Heart right ventricle (tissue), 16 donors: ENCODE measurements around the gene LIPA. TPM values are rescaled to one million over a fixed set of nuclear protein-coding genes. Genes with fewer than 3 reads are reported as not detected.
A peak's percentile ranks its signal among the peaks of the same experiment; 100 is the strongest.
"Not testable (repeated sequence)": the region's sequence is repeated elsewhere in the genome, so short reads cannot be mapped to it uniquely, and the experiment has no call there.

Experiments used
- ATAC-seq, 8 donors: fragments of 200-7000 bp; cut with Tn5 transposase; one replicate each; pipeline ENCODE4 v1.9.1; 2020; ENCODE audit warnings: mild to moderate bottlenecking in 8 of 8, moderate library complexity in 8 of 8, moderate number of reproducible peaks in 1 of 8
- DNase-seq, 2 donors: peaks; one replicate each; pipeline ENCODE4 v3.0.0-alpha.2; 2020
- H3K27ac ChIP-seq, 10 donors: fragments of 200-600 bp; sonication (generic) in 2 of 10; one replicate each; pipeline versions ENCODE4 v1.5.0 to v1.8.0; 2020 to 2022; ENCODE audit warnings: mild to moderate bottlenecking in 3 of 10
- H3K27me3 ChIP-seq, 7 donors: fragments of 200-600 bp; one replicate each; pipeline ENCODE4 v1.8.0; 2021 to 2022; ENCODE audit warnings: mild to moderate bottlenecking in 2 of 7
- H3K36me3 ChIP-seq, 9 donors: fragments of 200-600 bp; sonication (generic) in 1 of 9; one replicate each; pipeline versions ENCODE4 v1.5.0 to v1.8.0; 2020 to 2022; ENCODE audit warnings: mild to moderate bottlenecking in 2 of 9
- H3K4me1 ChIP-seq, 9 donors: fragments of 200-600 bp; sonication (generic) in 1 of 9; one replicate each; pipeline versions ENCODE4 v1.5.0 to v1.8.0; 2020 to 2022; ENCODE audit warnings: mild to moderate bottlenecking in 4 of 9
- H3K4me3 ChIP-seq, 10 donors: fragments of 200-600 bp; sonication (generic) in 2 of 10; one replicate each; pipeline versions ENCODE4 v1.5.0 to v1.8.0; 2020 to 2022; ENCODE audit warnings: mild to moderate bottlenecking in 7 of 10, moderate library complexity in 2 of 10
- H3K9me3 ChIP-seq, 11 donors: fragments of 200-600 bp in 10 of 11; sonication (generic) in 2 of 11; one replicate each; pipeline versions ENCODE4 v1.5.0 to v1.8.0; 2013 to 2022; ENCODE audit warnings: mild to moderate bottlenecking in 2 of 11, control low read depth in 1 of 11, moderate library complexity in 1 of 11
- CTCF ChIP-seq, 9 donors: fragments of 200-600 bp; sonication (generic) in 2 of 9; IDR thresholded peaks; one replicate each; pipeline versions ENCODE4 v1.5.0 to v1.8.0; 2021 to 2022; ENCODE audit warnings: antibody characterized with exemption in 9 of 9, mild to moderate bottlenecking in 5 of 9, moderate library complexity in 1 of 9
- WGBS, 2 donors: extraction: QIAGEN DNeasy Blood & Tissue Kit; methylation state at CpG; one replicate each; pipeline ENCODE4 v1.1.7; 2013; ENCODE audit warnings: inconsistent platforms in 1 of 2; 5-methylcytosine and 5-hydroxymethylcytosine counted together
- intact Hi-C, 10 donors: fragments of 100-400 bp; cut with DNase I; formaldehyde crosslinking; loops; one replicate each; pipeline versions ENCODE4 v1.11.1 to v1.14.2; 2022
- polyA plus RNA-seq, 2 donors: library from polyadenylated mRNA; stranded (reverse); fragments of 200-250 nt; gene quantifications; one replicate each; pipeline ENCODE4 v1.2.3, GENCODE V29; 2013
- total RNA-seq, 10 donors: library from RNA; stranded (reverse); fragmentation: NEBNext Ultra II Directional in 3 of 10; extraction: Animal tissue kit (Norgen Biotek cat#: 25700) in 3 of 10; gene quantifications; one replicate each; pipeline versions ENCODE4 v1.2.1 to v1.2.4, GENCODE V29; 2021 to 2023
- donor health status: Arrhythmogenic right ventricular cardiomyopathy.
- donor health status: ischemic (EF 13 %, LVEDD 7.1; RV severe dilation, severe dysfunction).
- donor health status: healthy with polysubstance abuse.
- donor health status: DM: no; HTN: yes; CAD: no.
- donor health status: DM: no; HTN: no; CAD: no.
- donor health status: ischemic (EF 25% LVEDD 6.9; RV normal size, moderate dysfunction).
- donor health status: ischemic (EF 25% LVEDD 5.7; RV mildly dilated, moderate dysfunction).
- donor health status: healthy.
- donor health status: DM: yes; HTN: yes; CAD: no.
- donor health status: Ischemic cardiomyopathy.
- donor health status: ischemic (EF 35%, LVEDD 5.7; RV mildly dilated, moderate dysfunction).
- donor health status: nonischemic (EF 11% LVEDD 7.7; RV severe dilation, severe dysfunction).
- donor health status: DM: yes; HTN: yes; CAD: no.
- donor health status: PGD.
- donor health status: ischemic (EF 29% LVEDD 5.4; RV normal size, mild dysfunction).
- donor health status: nonischemic (EF 23%, LVEDD 6.1; RV moderate dilation, normal function).

LIPA gene
- total and polyA plus RNA-seq, 12 donors: 7.8 to 58.5 (median 15.3) TPM

GRCh38 chr10:89256340-89256739 lies 4.8 kb upstream of the LIPA start:
- intact Hi-C loops: loop anchor here in 4 of 10 donors (5.0 to 10.0 kb wide), 5 partner anchors 116 to 308 kb away; partner anchors contain the start of gene IFIT1 (in 1 of the 4)
- no peak for TF ChIP-seq CTCF (IDR thresholded peaks at IDR 0.05)
- H3K27me3 ChIP-seq: no peaks in the 10 kb centered on the region
- no peak for DNase-seq
- no peak overlapping the region for H3K4me3 ChIP-seq
- H3K27ac ChIP-seq: peak overlapping the region in 1 of 10 donors; percentile 7
- no peaks in the 10 kb centered on the region for H3K36me3 ChIP-seq
- H3K4me1 ChIP-seq: peaks cover 0 to 18% (median 7%) of the 10 kb centered on the region in 9 donors
- ATAC-seq: no peak
- peaks cover 0 to 13% (median 0%) of the 10 kb centered on the region in 11 donors for H3K9me3 ChIP-seq
- WGBS, 2 donors: 78 to 79% methylated on average over 3 of the region's 3 CpGs

GRCh38 chr10:89255793-89256192 lies 4.2 kb upstream of the LIPA start:
- peaks cover 0 to 13% (median 0%) of the 10 kb centered on the region in 11 donors for H3K9me3 ChIP-seq
- intact Hi-C loops: loop anchor here in 4 of 10 donors (5.0 to 10.0 kb wide), 5 partner anchors 117 to 309 kb away; partner anchors contain the start of gene IFIT1 (in 1 of the 4)
- peaks cover 0 to 20% (median 10%) of the 10 kb centered on the region in 9 donors for H3K4me1 ChIP-seq
- peak overlapping the region in 1 of 10 donors; percentile 7 for H3K27ac ChIP-seq
- TF ChIP-seq CTCF (IDR thresholded peaks at IDR 0.05): no peak
- no peak for ATAC-seq
- H3K4me3 ChIP-seq: no peak overlapping the region
- no peak for DNase-seq
- no peaks in the 10 kb centered on the region for H3K27me3 ChIP-seq
- no peaks in the 10 kb centered on the region for H3K36me3 ChIP-seq

- Histone ChIP-seq H3K4me1 (peaks cover 0 to 21% (median 8%) of the 10 kb centered on the region in 9 donors), H3K9me3 (peaks cover 0 to 13% (median 0%) of the 10 kb centered on the region in 11 donors), H3K27ac (peak overlapping the region in 1 of 10 donors; percentile 7)
- DNase-seq, ATAC-seq, H3K36me3 ChIP-seq, H3K27me3 ChIP-seq, H3K4me3 ChIP-seq: not testable (repeated sequence)
- 79 to 87% methylated on average over 2 of the region's 2 CpGs for WGBS, 2 donors
- intact Hi-C loops: loop anchor here in 4 of 10 donors (5.0 to 10.0 kb wide), 5 partner anchors 117 to 310 kb away; partner anchors contain the start of gene IFIT1 (in 1 of the 4)
These were observed 3.6 kb upstream of the LIPA start for GRCh38 chr10:89255091-89255579.

- Histone ChIP-seq H3K9me3 (peaks cover 0 to 13% (median 0%) of the 10 kb centered on the region in 11 donors), H3K27ac (peak overlapping the region in 6 of 10 donors; percentile 72 to 89 (median 86)), H3K4me3 (peak overlapping the region in 9 of 10 donors; percentile 79 to 99 (median 83)), H3K27me3 (no peaks in the 10 kb centered on the region), H3K36me3 (no peaks in the 10 kb centered on the region), H3K4me1 (peaks cover 0 to 37% (median 8%) of the 10 kb centered on the region in 9 donors)
- TF ChIP-seq CTCF (IDR thresholded peaks at IDR 0.05): no peak
- no peak for DNase-seq
- 90 to 92% methylated on average over 2 of the region's 2 CpGs for WGBS, 2 donors
- intact Hi-C loops: loop anchor here in 1 of 10 donors (10.0 kb wide), 1 partner anchor 313 kb away; no protein-coding TSS in a partner anchor
- no peak for ATAC-seq
These were observed 630 bp upstream of the LIPA start for GRCh38 chr10:89252225-89252585.
